Stimulated activated CD8-positive, alpha-beta memory T cell treated with anti-CD3 and anti-CD28 coated beads, Interleukin-7, amount 100 ng/mL, for 4 hours (primary cell): ENCODE data around the gene GUCY2D.
"Not testable (repeated sequence)": the region's sequence is repeated elsewhere in the genome, so short reads cannot be mapped to it uniquely, and the experiment has no call there.

Source experiments
- DNase-seq, 2 donors: peaks; one replicate each; pipeline ENCODE4 v3.0.0-alpha.2; 2020; ENCODE audit warnings: low read depth in 2 of 2

The GUCY2D gene

GRCh38 chr17:8044819-8045810, 42.7 kb downstream of the GUCY2D start:
- DNase-seq = no peak

- no peak for DNase-seq
These were observed 44.0 kb downstream of the GUCY2D start for GRCh38 chr17:8046306-8046928.

GRCh38 chr17:8046929-8047768, 44.7 kb downstream of the GUCY2D start:
- no peak for DNase-seq

GRCh38 chr17:8047769-8048110, 45.3 kb downstream of the GUCY2D start:
- DNase-seq = no peak

GRCh38 chr17:8048236-8048635, 45.8 kb downstream of the GUCY2D start:
- no peak for DNase-seq

- DNase-seq = no peak
These were observed 46.3 kb downstream of the GUCY2D start for GRCh38 chr17:8048736-8049135.

- DNase-seq = no peak
These were observed 49.4 kb downstream of the GUCY2D start for GRCh38 chr17:8051831-8052230.

- no peak for DNase-seq
These were observed 50.1 kb downstream of the GUCY2D start for GRCh38 chr17:8052256-8053252.

GRCh38 chr17:8053600-8053999, 51.2 kb downstream of the GUCY2D start:
- DNase-seq = no peak

GRCh38 chr17:8055851-8056231, 53.4 kb downstream of the GUCY2D start:
- DNase-seq = no peak

- DNase-seq = peak; percentile 27 to 35
These were observed 54.0 kb downstream of the GUCY2D start for GRCh38 chr17:8056232-8056975.

- DNase-seq = no peak
These were observed 54.7 kb downstream of the GUCY2D start for GRCh38 chr17:8056976-8057625.

GRCh38 chr17:8057691-8058114, 55.3 kb downstream of the GUCY2D start:
- DNase-seq = peak in 1 of 2 donors; percentile 17

- DNase-seq = no peak
These were observed 56.7 kb downstream of the GUCY2D start for GRCh38 chr17:8059131-8059530.

- peak; percentile 23 to 47 for DNase-seq
These were observed 57.9 kb downstream of the GUCY2D start for GRCh38 chr17:8060274-8060673.

GRCh38 chr17:8061851-8062250, 59.4 kb downstream of the GUCY2D start:
- DNase-seq = not testable (repeated sequence)

- DNase-seq = no peak
These were observed 60.0 kb downstream of the GUCY2D start for GRCh38 chr17:8062435-8062806.

GRCh38 chr17:8062807-8063483, 60.5 kb downstream of the GUCY2D start:
- DNase-seq = no peak
